Cardiac fibroblast (primary cell): ENCODE data around the gene SAMM50.
A peak's percentile ranks its signal among the peaks of the same experiment; 100 is the strongest.

ENCODE experiments used
- DNase-seq, 2 donors: peaks; one replicate each; pipeline versions ENCODE4 v3.0.0 to v3.0.0-alpha.2; 2010; ENCODE audit warnings: low read depth in 2 of 2
- H3K4me3 ChIP-seq, 2 donors: replicated peaks in 1 of 2; 1 replicate in 1 of 2; 2 replicates in 1 of 2; pipeline ENCODE4 v1.5.1; 2011; ENCODE audit warnings: low read depth in 2 of 2, low read length in 2 of 2, mild to moderate bottlenecking in 2 of 2, moderate library complexity in 1 of 2
- TF ChIP-seq, protein P1 (sequence below): IDR thresholded peaks from one replicate; pipeline ENCODE4 v1.5.1; 2011; ENCODE audit warnings: low read depth, mild to moderate bottlenecking, low read length, inconsistent platforms

The SAMM50 gene

DNA sequence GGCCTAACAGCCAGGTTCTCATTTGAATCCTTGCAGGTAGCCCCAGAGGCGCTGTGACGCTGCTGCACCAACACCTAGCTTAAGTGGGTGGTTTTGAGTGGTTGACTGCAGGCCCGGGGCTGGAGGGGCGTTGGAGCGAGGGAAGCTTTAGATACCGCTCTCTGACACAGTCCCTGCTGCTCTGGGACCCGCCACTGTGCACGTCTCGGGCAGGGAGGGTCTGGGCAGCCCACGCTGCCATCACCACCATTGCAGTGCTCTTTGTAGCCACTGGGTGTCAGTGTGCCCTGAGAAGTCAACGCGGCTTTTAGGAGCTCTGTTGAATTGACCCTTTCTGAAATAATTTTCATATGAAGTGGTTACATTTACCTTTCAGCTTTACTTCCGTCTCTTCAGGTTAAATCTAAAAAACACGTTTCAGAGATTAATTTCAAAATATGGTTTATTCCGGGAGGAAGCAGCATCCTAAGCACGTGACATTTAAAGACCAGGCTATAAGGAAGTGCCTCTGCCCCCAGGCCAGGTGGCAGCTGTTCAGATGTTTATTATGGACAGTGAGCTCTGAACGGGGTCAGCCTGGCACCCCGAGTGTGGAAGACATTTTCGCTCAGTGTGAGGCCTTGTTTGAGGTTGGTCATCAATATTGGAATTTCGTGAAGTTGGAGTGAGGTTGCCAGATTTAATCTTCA, 38.0 kb downstream of the SAMM50 start:
- no peak overlapping the region for H3K4me3 ChIP-seq
- TF ChIP-seq, protein P1, sequence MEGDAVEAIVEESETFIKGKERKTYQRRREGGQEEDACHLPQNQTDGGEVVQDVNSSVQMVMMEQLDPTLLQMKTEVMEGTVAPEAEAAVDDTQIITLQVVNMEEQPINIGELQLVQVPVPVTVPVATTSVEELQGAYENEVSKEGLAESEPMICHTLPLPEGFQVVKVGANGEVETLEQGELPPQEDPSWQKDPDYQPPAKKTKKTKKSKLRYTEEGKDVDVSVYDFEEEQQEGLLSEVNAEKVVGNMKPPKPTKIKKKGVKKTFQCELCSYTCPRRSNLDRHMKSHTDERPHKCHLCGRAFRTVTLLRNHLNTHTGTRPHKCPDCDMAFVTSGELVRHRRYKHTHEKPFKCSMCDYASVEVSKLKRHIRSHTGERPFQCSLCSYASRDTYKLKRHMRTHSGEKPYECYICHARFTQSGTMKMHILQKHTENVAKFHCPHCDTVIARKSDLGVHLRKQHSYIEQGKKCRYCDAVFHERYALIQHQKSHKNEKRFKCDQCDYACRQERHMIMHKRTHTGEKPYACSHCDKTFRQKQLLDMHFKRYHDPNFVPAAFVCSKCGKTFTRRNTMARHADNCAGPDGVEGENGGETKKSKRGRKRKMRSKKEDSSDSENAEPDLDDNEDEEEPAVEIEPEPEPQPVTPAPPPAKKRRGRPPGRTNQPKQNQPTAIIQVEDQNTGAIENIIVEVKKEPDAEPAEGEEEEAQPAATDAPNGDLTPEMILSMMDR, result peak; percentile 96

DNA sequence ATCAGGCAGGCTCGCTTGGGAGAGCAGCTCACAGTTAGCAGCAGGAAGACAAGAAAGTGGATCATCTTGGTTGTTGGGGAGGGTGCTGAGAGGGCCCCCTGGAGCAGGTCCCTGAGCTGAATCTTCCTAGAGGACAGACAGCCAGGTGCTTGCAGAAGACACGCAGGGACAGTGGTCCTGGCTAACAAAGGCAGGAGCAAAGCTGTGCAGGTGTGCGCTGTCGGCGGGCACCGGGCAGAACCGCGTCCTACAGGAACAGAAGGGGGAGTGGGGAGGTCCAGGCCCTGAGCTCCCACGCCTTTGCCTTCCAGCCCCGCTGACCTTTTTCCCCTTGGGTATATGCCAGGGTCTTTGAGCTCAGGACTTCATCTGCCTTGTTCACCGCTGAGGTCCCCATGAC, 38.8 kb downstream of the SAMM50 start:
- no peak overlapping the region for H3K4me3 ChIP-seq
- TF ChIP-seq, protein P1, result no peak
- DNase-seq, result no peak

More for the DNA sequence above, 38.0 kb downstream of the SAMM50 start:
- DNase-seq, result peak; percentile 69 to 77

DNA sequence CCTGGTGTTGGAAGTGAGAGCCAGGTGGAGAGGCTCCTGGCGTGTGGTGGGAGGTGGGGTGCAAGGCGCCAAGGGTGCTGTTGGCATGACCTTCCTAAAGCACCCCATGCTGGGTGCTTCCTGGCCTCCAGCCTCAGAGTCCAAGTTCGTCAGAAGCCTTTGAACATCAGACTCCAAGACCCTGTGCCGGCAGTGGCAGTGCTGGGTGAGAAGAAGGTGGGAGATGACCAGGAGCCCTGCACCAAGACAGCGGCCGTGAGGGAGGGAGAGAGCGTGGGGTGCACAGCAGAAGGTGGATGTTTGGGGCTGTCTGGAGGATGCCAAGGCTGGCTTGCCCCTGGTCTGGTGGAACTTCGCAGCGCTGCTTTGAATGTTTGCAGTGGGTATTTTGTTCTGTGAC, 39.2 kb downstream of the SAMM50 start:
- H3K4me3 ChIP-seq, result no peak overlapping the region
- no peak for DNase-seq
- TF ChIP-seq, protein P1, result no peak

DNA sequence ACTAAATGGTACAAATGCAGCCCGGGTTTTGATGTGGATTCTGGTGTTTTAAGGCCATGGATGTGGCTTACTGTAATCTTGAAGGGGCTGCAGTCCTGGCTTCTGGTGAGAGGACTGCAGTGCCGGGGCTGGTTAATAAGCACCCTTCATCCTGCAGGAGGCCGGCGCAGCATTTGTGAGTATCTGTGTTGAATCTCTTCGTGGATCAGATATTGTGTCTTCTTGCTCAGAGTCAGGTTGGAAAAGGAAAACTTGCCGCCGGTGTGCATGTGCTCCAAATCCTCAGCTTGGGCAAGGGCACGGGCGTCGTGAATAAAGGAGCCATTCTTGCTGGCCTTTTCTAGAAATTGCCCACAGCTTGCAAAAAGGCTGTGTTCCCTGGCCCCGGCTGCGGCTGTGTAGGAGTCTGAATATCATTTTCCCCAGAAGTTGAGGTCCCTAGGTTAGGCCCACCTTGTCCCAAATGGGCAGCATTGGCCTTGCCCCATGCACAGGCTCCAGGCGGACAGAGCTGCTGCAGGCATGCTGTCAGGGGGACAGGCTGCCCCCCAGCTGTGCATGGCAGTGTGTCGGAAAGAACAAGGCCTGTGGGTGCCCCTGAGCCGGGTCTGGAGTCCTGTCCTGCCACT, 39.9 kb downstream of the SAMM50 start:
- DNase-seq, result no peak
- TF ChIP-seq, protein P1, result no peak
- no peak overlapping the region for H3K4me3 ChIP-seq

DNA sequence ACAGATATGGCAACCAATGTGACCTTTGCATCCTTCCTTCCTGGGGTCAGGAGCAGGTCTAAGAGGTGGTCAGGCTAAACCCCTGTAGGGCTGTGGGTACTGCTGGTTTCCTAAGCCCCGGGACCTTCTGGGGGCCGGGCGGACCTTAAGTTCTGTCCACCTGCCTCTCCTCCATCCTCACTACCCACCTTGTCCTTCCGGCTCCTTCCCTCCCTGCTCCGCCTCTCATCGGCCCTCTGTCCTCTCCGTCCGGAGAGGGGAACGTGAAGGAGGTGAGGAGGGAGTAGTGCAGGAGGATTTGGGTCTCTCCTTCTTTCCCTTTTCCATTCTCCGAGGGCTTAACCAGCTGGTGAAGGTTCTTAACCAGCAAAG, 40.5 kb downstream of the SAMM50 start:
- no peak for DNase-seq

DNA sequence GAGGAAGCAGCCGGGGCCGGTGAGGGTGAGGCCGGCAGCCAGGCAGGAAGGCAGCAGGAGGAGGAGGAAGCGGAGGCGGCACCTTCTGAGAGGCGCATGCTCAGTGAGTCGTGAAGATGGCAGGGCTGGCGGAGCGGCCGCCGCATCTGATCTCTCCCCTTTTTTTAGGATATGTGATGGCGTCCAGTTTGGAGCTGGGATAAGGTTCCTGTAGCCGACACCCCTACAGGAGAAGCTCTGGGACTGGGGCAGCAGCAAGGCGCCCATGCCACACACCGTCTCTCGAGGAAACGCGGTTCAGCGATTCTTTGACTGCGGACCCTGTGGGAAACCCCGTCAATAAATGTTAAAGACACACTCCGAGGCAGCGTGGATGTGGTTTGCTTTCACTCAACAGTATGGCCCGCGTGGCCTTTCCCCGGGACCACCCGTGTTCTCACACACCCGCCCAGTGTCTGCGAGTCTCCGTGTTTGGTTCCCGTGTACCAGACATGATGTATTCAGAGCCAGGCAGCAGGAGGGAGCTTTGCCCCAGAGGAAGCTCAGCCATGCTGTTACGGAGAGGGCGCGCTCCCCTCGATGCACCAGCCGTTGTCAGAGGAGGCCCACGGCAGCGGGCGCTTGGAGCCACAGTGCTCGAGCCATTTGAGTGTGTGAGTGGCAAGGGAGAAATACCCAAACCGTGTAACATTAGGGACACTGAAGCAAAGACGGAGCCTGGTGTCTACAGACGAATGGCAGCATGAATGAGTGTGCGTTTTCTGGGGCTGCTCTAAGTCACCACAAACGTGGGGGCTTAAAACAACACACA, 41.1 kb downstream of the SAMM50 start:
- no peak overlapping the region for H3K4me3 ChIP-seq
- TF ChIP-seq, protein P1, result no peak
- DNase-seq, result no peak

More for the DNA sequence above, 40.5 kb downstream of the SAMM50 start:
- TF ChIP-seq, protein P1, result no peak
- H3K4me3 ChIP-seq, result no peak overlapping the region
